ENCODE data around the gene WDR36. TPM values are rescaled to one million over a fixed set of nuclear protein-coding genes. Genes with fewer than 3 reads are reported as not detected.

The WDR36 gene
- total and polyA plus RNA-seq, 2 of the 4 experiments (the other 2 are of a cell fraction), result 11.9 to 87.8 TPM

DNA sequence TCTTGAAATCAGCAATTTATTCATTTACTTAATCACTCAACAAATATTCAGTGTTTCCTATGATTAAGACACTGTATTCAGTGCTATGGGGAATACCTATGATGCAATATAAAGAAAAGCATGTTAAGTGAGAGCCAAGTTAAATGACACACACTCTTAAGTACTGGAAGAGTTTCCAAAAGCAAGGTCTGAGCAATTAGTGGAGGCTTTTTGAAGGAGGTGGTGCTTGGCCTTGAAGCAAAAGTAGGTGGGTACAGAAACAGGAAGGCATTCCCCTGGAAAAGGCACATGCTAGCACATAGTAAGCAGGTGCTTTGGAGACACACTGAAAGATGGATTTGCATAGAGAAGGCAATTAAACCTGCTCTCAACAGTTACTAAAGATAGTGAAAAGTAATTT, 16.6 kb upstream of the WDR36 start:
- no peak overlapping the region for H3K4me3 ChIP-seq (ENCODE audit: insufficient read depth, low read depth, low read length)
- POLR2A ChIA-PET (ENCODE audit: unreplicated experiment), result no interaction called here
- H4K8ac ChIP-seq (ENCODE audit: low read depth in 2 of 2, low read length in 2 of 2), result no peak overlapping the region
- H2BK20ac ChIP-seq (ENCODE audit: low read depth, low read length), result no peak overlapping the region
- no peak overlapping the region for H3K14ac ChIP-seq (replicated peaks; ENCODE audit: low read depth, low read length)
- H4K91ac ChIP-seq (ENCODE audit: insufficient read depth, low read depth, low read length), result no peak overlapping the region
- no TSS peak for BruUV-seq (replicated peaks)
- no peak overlapping the region for H3K18ac ChIP-seq (ENCODE audit: low read depth, low read length)
- TF ChIP-seq BHLHE40 (IDR thresholded peaks at IDR 0.05; ENCODE audit: low read depth, low read length), result 0 out of 2 replicates have a peak, but pooled peaks have one; percentile 13
- 0 out of 2 replicates have a peak, but pooled peaks have one; percentile 12 for TF ChIP-seq MAFK (IDR thresholded peaks at IDR 0.05; ENCODE audit: low read depth, low read length)
- TF ChIP-seq, protein P1, sequence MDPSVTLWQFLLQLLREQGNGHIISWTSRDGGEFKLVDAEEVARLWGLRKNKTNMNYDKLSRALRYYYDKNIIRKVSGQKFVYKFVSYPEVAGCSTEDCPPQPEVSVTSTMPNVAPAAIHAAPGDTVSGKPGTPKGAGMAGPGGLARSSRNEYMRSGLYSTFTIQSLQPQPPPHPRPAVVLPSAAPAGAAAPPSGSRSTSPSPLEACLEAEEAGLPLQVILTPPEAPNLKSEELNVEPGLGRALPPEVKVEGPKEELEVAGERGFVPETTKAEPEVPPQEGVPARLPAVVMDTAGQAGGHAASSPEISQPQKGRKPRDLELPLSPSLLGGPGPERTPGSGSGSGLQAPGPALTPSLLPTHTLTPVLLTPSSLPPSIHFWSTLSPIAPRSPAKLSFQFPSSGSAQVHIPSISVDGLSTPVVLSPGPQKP (IDR thresholded peaks at IDR 0.05; ENCODE audit: borderline replicate concordance, low read depth, low read length), result no peak
- TF ChIP-seq MAZ (IDR thresholded peaks at IDR 0.05; ENCODE audit: borderline replicate concordance, low read depth, low read length), result no peak
- TF ChIP-seq SMC3 (IDR thresholded peaks at IDR 0.05; ENCODE audit: low read depth, low read length), result no peak
- peak; percentile 56; the same call in 1 of the 2 replicates for TF ChIP-seq MXI1 (IDR thresholded peaks at IDR 0.05; ENCODE audit: borderline replicate concordance, low read depth, low read length)
- no peak for TF ChIP-seq RCOR1 (IDR thresholded peaks at IDR 0.05; ENCODE audit: insufficient replicate concordance, low read length)
- peak; percentile 99 for TF ChIP-seq CEBPB (IDR thresholded peaks at IDR 0.05; ENCODE audit: low read depth, low read length)
- TF ChIP-seq, protein P2, sequence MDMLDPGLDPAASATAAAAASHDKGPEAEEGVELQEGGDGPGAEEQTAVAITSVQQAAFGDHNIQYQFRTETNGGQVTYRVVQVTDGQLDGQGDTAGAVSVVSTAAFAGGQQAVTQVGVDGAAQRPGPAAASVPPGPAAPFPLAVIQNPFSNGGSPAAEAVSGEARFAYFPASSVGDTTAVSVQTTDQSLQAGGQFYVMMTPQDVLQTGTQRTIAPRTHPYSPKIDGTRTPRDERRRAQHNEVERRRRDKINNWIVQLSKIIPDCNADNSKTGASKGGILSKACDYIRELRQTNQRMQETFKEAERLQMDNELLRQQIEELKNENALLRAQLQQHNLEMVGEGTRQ (IDR thresholded peaks at IDR 0.05; ENCODE audit: low read depth, low read length), result no peak
- TF ChIP-seq RFX5 (IDR thresholded peaks at IDR 0.05; ENCODE audit: low read depth, low read length), result no peak
- no peak for TF ChIP-seq CTCF (conservative IDR thresholded peaks at IDR 0.05; ENCODE audit: low read depth, low read length)
- no peak for TF ChIP-seq POLR2A (IDR thresholded peaks at IDR 0.05; ENCODE audit: low read depth, low read length)
- 0 out of 2 replicates have a peak, but pooled peaks have one; percentile 56 for TF ChIP-seq FOS (IDR thresholded peaks at IDR 0.05; ENCODE audit: low read depth, low read length)
- no peak for TF ChIP-seq RAD21 (IDR thresholded peaks at IDR 0.05; ENCODE audit: low read length)
- no peak for TF ChIP-seq CHD1 (IDR thresholded peaks at IDR 0.05; ENCODE audit: low read depth, low read length)
- TF ChIP-seq NFE2L2 (IDR thresholded peaks at IDR 0.05; ENCODE audit: low read depth, low read length), result no peak
- in situ Hi-C loops (cut with MboI; ENCODE audit: low sequenced_read_pairs), result no loop called here
- intact Hi-C loops (cut with micrococcal nuclease), result loop anchor here (2.0 kb wide), 1 partner anchor 17 kb away; the partner anchor contains the start of gene WDR36
- no peak overlapping the region for H3K23ac ChIP-seq (ENCODE audit: low read depth, low read length)
- no peak overlapping the region for H3K4ac ChIP-seq (ENCODE audit: low read depth, low read length)
- H3K79me1 ChIP-seq (ENCODE audit: low read depth in 1 of 2, low read length in 2 of 2), result peaks cover 4% of the 10 kb centered on the region in 2 experiments; a peak in 1 of 4 replicates
- dilution Hi-C loops (cut with HindIII; ENCODE audit: low sequenced_read_pairs, unreplicated experiment), result no loop called here
- H2BK5ac ChIP-seq (ENCODE audit: low read depth, low read length, poor library complexity, severe bottlenecking), result no peak overlapping the region
- H3K9me1 ChIP-seq (ENCODE audit: insufficient read depth, low read length), result no peaks in the 10 kb centered on the region
- no peak overlapping the region; the same call in 1 of the 2 replicates for H2AK5ac ChIP-seq (ENCODE audit: low read depth, low read length)
- ATAC-seq (ENCODE audit: low read depth) (peak; percentile 62), DNase-seq (peak; percentile 96)
- no peak overlapping the region for H3K9ac ChIP-seq (ENCODE audit: low read depth, low read length)
- no peak overlapping the region for H2AFZ ChIP-seq (replicated peaks; ENCODE audit: low read length, poor library complexity)
- no peak overlapping the region for H2BK15ac ChIP-seq (ENCODE audit: low read depth, low read length)
- no peak overlapping the region for H3K56ac ChIP-seq (ENCODE audit: extremely low read depth, insufficient read depth, low read length)
- H2BK120ac ChIP-seq (ENCODE audit: low read depth, low read length), result no peak overlapping the region
- no peaks in the 10 kb centered on the region for H3K9me3 ChIP-seq (ENCODE audit: control insufficient read depth, insufficient read depth, low read length)
- H3K27ac ChIP-seq (ENCODE audit: insufficient read depth, low read length), result no peak overlapping the region
- H3K36me3 ChIP-seq (ENCODE audit: control insufficient read depth, insufficient read depth, low read length), result no peaks in the 10 kb centered on the region
- no peak overlapping the region for H2AK9ac ChIP-seq (replicated peaks; ENCODE audit: low read depth, low read length, poor library complexity)
- no peak overlapping the region for H4K5ac ChIP-seq (ENCODE audit: low read depth, low read length)
- CTCF ChIA-PET, result interaction anchor here (0.5 kb wide), 1 partner anchor 192 kb away, joined by 3 read pairs; no protein-coding TSS in a partner anchor
- H4K20me1 ChIP-seq (ENCODE audit: insufficient read depth, low read length), result no peaks in the 10 kb centered on the region
- H3K4me2 ChIP-seq (ENCODE audit: low read depth, low read length), result peak overlapping the region; percentile 51; the same call in 1 of the 2 replicates
- H3K27me3 ChIP-seq (ENCODE audit: control insufficient read depth, insufficient read depth, low read length), result no peaks in the 10 kb centered on the region
- peaks cover 6% of the 10 kb centered on the region for H3K4me1 ChIP-seq (ENCODE audit: control insufficient read depth, insufficient read depth, low read length)

Measured in IMR-90 (cell line).